SIG-M5 (cell line): ENCODE measurements around the gene UTP11.

ENCODE experiments used
- DNase-seq: peaks from one replicate; lab custom pipeline; 2025; lab: John Stamatoyannopoulos, UW

Gene UTP11

DNA sequence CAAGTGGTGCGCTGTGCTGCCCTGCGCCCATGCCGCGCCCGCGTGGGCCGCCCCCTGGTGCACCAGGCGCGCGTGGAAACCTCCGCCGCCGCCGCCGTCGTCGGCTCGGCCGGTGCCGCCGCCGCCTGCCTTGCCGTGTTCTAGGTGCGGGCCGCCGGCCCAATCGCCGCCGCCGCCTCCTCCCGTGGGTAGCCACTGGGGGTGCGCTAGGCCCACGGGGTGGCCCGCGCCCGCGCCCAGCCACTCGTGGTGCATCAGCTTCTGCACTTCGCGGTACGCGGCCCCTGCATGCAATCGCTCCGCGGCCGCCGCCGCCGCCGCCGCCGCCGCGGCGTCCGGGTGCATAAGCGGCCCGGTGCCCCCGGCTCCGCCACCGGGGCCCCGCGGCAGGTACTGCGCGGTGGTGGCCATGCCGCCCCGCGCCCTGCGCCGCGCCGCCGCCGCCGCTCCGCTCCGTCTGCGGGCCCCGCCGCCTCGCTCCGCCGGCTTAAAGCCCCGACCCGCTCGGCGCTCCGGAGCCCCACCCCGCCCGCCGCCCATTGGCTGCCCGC lies 33.9 kb downstream of the UTP11 start, which contains the start of gene POU3F1:
Gene POU3F1, minus strand, starts transcription at position 461 of the 551 bp plus-strand sequence. Its CDS starts 50 bp downstream, at position 411.
- DNase-seq, result no peak

DNA sequence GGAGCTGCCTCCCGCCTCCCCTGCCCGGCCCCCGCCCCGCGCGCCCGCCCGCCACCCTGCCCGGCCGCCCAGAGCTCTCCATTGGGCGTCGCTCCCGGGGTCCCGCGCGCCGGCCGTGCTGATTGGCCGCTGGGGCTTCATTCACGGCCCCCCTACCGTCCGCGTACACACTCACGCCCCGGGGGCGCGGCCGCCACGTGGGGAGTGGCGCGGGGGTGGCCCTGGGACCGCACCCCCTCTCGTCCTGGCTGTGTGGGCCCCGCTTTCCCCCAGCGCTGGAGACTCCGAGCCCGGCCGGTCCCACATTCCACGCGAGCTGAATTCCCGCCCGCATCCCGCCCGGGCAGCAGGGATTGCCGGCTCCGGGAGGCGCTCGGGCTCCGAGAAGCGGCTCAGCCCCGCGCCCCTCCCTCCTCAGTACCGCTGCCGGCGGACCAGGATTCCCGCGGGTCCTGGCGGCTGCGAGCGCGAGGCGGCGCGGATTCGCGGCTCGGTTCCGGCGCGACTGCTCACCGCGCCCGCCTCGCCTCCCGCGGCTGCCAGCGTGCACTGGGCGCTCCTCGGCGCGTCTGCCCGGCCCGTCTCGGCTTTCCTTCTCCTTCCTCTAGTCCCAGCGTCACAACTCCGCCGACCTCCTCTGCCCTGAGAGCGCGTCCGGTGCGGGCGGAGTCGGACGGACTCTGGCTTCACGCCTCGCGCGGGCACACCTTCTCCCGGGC lies 34.5 kb downstream of the UTP11 start:
- no peak for DNase-seq

DNA sequence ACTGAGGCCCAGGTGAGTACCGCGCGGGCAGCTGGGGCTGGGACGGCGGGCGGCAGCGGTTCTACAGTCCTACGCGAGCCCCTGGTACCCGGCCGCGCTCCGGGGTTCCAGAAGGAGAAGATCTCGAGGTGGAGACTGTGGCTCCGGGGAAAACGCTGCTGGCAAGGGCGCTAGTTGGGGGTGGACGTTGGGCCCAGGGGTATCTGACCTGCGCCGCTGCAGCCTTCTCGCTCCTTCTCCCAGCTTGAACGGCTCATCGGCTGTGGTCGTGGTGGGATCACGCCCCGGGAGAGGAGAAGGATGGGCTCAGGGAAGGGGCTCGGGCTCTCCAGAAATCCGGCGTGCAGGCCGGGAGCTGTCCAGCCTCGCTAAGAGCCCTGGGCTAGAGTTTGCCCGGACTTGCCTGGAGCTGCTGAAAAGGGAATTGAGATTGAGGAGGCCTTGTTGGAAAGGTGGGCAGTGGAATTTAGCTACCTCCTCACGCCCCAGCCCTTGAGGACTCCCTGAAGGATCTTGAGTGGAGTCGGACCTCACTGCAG lies 35.1 kb downstream of the UTP11 start:
- no peak for DNase-seq

DNA sequence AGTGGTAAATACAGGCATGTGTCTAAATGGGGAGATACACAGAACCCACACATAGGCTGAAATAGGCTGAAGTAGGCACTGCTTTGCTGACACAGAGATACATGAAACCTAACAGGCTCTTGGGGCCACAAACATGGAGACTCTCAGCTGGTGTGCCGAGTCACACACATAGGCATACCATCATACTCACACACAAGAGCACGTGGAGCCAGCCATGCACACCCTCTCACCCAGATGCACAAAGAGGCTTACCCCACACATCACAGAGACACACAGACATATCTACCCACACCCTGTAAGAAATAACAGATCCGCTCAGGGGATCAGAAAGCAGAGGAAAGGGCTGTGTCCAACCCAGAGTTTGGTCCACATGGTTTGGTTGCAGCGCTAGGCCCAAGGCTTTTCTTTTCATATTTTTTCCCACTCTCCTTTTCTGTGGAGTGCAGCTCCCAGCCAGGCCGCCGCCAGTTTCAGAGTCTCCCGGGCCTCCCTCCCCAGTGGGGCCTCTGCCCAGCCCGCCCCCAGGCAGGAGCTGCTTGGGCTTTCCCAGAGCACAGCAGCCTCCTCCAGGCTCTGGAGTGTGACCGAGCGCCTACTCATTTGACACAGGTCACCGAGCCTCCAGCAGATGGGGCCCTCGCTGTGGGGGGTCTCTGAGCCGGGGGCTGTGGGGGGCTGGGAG lies 38.0 kb downstream of the UTP11 start:
- DNase-seq, result no peak

DNA sequence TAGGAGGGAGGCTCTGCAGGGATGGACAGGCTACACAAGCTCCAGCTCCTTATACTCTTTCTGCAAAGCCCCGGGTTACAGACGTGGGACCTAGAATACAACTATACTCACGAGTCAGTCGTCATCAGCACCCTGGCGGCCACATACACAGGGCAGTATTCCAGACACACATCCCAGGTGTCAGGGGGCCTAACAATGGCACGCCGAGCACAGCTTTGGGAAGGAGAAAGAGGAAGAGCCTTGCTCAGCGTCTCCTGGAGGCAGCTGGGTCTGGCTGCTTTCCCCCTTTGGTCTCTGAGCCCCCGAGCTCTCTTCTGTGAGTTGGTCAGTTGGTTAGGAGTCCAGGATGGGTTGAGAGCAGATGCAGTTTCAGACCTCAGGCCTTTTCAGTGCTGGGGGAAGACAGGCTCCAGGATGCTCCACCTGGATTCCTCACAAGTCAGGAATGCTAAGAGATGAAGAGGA lies 38.6 kb downstream of the UTP11 start:
- no peak for DNase-seq

DNA sequence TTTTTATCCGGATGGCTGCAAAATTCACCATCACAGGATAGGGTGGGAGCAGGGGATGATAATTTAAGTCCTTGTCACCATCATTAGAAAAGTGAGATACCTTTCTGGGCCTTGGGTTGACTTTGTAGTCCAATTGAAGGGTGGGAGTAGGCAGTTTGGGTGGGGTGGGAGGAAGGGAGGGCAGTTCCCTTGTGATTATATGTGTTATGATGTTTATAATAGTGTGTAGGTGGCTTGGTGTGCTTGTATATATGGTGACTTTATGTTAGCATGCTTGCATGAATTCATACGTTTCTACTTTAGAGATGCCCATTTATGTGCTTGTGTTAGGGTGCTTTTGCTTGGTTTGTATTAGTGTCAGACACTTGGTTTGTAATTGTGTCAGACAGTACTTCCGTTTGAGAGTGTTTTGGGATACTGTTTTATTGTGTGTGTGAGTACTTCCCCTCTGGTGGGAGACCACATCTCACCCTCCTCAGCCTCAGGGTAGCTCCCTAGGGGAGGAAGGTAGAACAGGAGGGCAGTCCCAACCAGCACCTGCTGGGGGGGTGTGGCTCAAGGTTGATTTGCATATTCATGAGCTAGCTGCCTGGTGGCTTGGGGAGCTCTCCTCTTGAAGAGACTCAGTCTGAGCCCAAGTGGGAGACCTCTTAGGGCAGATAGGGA lies 40.3 kb downstream of the UTP11 start:
- no peak for DNase-seq

DNA sequence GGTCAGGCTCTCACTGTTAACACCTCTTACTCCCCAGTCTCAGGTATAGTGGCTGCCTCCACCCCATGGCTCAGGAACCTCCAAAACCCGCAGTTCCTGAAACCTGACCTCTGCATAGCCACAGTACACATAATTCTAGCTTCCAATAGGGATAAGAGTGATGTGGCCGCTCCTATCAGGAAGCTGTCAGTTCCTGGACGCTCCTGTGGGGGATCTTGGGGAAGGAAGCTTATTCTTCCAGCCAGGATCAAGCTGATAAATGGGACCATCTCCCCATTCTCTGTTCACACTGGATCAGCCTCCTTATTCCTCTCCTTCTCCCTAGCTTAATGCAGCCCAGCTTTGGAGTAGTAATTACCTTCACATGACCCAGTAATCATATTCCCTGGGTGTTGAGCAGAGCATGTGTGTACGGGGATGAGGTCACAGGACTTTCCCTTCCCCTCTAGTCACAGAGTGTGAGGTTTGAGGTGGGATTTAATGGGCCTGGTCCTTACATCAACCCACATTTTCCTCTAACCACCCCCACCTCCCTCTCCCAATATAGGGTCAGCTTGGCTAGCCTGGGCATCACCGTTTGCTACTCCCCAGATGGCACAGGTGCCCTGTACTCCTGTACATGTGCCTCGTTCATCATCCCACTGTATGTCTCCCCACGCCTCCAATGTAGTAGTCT lies 41.0 kb downstream of the UTP11 start:
- no peak for DNase-seq

DNA sequence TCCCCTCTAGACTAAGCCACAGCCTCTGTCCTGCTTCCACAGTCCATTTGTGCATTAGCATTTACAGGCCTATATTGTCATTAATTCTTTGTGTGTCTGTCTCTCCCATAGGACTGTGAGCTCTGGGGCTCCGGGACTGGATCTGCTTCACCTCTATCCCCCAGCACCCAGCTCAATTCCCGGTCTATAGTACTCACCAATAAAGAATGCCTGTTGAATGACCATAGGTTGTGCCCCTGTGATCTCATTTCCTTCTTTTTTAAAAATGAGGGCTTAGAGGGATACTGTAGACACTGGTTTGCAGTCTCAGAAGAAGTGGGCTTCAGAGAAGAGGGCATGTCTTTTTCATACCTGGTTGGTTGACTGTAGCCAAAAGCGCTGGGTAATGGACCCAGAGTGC lies 42.9 kb downstream of the UTP11 start:
- no peak for DNase-seq

DNA sequence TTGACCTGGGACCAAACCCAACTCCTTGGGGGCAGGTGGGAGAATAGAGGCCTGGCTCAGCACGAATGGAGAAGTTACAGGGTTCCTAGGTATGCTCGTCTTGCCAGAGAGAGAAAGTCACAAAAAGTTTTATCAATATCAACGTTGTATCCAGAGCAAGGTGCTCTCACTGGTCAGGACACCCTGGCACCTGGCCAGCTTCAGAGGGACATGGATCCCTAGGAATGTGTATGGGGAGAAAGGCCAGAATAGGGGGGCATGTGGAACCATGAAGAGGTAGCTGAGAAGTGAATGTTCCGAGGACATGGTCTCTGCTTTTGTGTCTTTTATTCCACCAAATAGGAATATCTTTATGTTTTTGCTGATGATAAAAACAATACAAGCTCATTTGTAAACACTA lies 43.4 kb downstream of the UTP11 start:
- no peak for DNase-seq

DNA sequence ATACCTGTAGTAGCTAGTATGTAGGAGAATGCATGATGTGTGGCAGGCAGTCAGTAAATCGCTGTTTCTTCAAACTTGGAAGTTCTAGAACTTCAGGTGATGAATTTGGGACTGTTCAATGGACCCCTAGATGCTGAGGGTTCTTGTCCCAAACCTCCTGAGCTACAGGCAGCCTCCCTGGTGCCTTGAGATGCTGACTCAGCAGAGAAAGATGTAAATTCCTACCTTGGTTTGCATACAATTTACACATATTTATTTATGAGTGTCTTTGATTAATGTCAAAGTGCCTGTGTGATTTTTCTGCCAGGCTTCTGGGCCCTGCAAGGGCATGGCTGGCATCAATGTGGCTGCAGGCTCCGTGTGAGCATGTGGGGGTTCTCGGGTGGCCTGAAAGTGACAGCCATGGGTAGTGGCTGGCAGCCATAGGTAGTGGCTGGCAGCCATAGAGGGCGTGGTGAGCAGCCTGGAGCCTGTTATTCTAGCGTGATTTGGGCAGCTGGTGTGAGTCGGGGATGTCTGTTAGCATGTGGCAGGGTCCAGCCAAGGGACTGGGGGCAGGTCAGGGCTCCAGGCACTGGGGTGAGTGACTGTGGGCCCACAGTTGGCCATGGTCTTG lies 47.2 kb downstream of the UTP11 start:
- DNase-seq, result no peak

DNA sequence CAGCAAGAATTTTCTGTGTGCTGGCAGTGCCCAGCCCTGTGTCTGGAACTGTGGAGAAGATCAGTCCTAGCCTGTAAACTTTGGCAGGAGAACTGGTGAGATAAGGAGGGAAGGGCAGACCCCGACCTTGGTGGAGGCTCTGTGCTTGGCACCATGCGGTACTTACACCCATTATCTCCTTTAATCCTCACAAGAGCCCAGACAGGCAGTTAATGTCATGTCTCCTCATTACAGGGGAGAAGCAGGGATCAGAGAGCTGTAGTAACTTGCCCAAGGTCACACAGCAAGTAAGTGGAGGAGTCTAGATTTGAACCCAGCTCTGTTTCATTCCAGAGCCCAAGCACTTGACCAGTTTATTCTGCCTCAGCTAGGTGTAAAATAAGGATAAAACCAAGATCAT lies 48.0 kb downstream of the UTP11 start:
- no peak for DNase-seq

DNA sequence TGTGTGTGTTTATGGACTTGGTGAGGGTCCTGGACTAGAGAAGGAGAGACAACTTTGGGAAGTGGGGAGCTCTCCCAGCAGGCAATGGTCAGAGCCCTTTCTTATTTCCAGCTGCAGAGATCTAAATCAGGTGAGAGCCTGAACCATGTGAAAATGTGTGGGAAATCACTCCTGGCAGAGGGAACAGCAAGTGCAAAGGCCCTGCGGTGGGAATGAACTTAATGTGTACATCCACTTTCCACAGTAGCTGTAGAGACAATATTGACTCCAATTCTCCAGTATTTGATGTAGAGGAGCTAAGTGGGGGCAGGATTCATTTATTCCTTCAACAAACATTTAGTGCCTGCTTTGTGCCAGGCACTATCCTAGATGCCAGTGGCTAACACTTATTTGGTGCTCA lies 48.8 kb downstream of the UTP11 start:
- no peak for DNase-seq

DNA sequence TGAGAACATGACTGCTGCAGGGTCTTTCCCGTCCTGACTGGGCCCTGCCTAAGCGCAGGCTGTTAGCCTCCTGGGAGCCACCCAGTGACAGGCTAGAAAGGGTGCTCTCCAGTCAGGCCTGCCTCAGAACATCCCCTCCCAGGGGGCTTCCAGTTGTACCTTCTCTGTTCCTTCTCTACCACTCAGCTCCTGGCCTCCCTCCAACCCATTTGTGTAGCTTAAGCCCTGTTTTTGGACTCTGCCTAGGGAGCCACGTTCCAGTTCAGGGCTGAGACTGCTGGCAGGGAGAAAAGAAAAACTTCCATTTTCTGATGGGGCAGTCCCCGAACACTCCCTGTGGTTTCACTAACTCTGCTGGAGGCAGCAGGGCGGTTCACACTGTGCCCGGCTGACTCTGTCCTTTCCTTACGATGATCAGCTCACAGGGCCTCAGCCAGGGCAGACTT lies 49.4 kb downstream of the UTP11 start:
- DNase-seq, result no peak

DNA sequence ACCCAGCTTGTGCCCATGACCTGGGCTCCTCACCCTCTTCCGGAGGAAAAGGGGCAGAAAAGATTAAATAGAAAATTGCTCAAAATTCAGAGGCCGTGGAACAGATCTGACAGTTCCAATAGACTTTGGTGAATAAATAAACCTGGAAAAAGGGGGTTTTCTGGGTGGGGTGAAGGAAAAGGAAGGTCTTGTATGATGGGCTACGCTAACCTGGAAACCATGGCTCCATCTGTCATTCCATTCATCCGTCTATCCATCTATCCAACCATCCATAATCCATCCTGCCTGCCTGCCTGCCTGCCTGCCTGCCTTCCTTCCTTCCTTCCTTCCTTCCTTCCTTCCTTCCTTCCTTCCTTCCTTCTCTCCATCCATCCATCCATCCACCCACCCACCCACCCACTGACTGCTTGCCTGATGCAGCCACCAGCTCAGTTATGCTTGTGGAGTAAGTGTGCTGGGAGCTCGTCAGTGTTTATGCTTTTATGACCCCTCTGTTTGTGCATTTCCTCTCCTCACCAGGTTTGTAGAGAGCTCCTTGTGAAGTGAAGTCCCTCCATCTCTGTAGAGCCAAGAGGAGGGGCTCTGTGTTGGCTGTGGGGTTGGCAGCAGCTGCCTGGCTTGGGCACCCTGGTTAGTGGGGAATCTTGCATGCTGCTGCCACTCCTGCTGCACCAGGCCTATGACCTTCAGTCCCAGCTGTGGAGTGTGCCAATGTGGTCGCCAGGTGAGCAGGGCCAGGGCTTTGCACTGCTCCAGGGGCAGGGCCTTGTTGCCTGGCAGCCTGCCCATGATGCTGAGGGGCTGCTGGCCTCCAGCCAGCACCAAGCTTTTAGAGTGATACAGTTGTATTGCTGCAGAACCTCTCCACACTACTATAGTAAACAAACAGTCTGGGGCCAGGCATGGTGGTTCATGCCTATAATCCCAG lies 50.1 kb downstream of the UTP11 start:
- no peak for DNase-seq

DNA sequence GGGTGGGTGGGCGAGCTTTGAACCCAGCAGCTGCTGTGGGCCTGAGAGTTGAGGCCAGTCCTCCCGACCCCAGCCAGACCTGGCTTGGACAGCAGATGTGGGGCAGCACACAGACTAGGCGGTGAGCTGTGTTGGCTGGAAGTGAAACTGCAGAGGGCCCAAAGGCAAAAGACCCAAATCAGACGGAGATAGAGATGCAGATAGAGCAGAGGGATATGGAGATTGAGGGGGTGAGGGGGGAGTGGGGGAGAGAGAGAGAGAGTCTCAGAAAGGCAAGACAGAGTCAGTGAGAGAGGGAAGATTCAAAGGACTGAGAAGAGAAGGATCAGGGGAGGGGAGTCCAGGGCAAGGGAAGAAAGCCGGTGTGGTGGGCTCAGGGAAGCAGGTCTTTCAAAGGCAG lies 51.1 kb downstream of the UTP11 start:
- DNase-seq, result no peak

DNA sequence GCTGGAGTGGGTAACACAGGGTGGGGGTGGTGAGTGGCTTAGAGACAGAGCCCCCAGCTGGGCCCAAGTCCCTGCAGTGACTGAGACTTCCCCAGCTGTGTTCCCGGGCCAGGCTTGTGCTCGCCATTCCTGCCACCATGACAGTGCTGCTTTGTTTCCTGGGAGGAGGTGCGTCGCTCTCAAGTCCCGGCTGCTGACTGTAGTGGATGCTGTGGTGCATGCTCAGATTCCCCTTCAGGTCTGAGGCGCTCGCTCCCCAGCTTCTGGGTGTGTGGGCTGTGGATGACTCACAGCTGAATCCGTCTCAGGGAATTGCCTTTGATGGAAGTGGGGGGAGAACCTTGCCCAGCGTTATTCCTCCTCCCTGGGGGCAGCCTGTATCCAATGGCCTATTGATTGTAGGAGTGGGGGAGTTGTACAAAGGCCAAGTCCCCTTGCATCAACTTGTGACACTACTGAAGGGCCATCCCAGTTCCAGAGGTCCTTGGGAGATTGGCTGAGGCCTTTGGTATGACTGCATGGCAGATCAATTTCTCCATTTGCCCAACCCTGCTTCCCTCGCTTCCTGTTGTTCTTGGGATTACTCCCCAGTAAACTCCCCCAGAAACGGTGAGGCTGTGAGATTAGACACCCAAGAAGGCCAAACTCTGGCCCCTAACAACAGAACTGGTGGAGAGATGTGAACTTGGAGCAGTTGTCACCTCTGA lies 51.8 kb downstream of the UTP11 start:
- DNase-seq, result no peak

DNA sequence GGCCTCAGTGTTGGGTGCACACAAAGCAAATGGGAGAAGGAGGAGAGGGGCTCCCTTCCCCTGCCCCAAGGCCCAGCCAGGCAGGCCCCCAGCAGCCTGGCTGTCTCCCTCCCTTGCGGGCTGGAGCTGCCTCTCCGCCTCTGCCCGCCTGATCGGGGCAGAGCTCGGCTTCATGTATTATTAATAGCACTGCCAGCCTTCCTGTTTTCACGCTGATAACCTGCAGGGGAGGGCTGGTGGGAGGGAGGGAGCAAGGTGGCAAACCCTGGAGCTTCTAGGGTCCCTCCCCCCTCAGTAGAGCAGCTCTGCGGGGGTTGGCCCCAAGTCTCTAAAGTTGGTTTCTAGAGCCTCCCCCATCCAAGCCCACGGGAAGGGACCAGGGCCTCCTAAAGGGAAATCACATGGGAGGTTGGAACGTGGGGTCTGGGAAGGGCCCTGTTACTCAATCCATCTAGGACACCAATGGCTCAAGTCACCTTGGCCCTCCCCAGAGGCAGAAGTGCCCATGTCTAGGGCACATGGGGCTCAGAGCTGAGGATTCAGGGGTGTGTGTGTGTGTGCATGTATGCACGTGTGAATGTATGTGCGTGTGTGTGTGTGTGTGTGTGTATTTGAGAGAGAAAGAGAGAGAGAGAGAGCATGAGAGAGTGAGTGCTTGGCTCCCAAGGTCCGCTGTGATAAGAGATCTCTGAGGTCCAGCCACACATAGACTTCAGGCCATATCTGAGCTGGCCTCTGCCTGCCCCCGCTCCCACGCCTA lies 55.9 kb downstream of the UTP11 start:
- no peak for DNase-seq

DNA sequence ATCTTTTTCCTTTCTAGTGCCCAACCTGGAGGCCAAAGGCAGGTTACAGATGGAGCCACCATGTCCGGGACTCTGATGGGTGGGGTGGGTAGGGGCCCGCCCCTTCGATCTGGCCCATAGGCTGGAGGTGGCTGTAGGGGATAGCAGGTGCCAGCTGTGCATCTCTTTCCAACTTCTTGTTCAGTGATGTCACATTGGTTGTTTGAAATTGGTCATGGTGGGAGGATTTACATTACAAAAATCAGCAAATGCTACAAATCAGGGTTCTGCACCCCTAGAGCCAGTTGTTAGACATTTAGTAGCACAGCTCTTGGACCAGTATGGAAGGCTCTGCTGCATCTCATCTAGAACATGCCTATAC lies 56.4 kb downstream of the UTP11 start:
- DNase-seq, result no peak
